Uterus (tissue), 2 donors: ENCODE measurements around the gene MAPK8IP1.

Source experiments
- POLR2A ChIP-seq, 2 donors: fragments of 450-650 bp; IDR thresholded peaks; one replicate each; pipeline ENCODE4 v1.6.1; 2016; ENCODE audit warnings: antibody characterized with exemption in 2 of 2, mild to moderate bottlenecking in 1 of 2, moderate library complexity in 1 of 2
- TF ChIP-seq, protein P1 (sequence below), 4 experiments: fragments of 200-600 bp in 2 of 4; fragments of 450-650 bp in 2 of 4; sonication (generic) in 2 of 4; IDR thresholded peaks; one replicate each; pipeline ENCODE4 v1.5.1; 2016 to 2019; ENCODE audit warnings: antibody characterized with exemption in 4 of 4, mild to moderate bottlenecking in 2 of 4, moderate library complexity in 1 of 4

DNA sequence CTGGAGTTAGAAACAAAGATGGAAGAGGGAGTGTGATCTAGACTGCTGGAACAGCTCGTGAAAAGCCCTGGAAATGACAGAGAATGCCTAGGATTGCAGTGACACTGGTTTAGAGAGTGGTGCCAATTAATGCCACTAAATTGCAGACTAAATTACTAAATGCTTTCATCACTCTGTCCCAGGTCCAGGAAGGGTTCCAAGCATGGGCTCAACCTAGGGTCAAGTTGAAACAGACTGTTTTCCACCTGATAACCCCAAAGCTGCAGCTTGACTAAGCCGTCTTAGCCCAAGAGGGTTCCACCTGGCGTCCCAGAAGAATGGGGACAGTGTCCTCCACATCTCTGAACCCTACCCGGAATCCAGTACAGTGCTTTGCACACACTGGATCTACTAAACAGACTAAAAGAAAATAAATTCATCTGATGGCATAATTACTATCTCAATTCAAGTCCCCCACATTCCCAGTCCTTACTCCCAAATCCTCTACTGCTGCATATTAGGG lies 39.2 kb upstream of the MAPK8IP1 start:
- TF ChIP-seq, protein P1, sequence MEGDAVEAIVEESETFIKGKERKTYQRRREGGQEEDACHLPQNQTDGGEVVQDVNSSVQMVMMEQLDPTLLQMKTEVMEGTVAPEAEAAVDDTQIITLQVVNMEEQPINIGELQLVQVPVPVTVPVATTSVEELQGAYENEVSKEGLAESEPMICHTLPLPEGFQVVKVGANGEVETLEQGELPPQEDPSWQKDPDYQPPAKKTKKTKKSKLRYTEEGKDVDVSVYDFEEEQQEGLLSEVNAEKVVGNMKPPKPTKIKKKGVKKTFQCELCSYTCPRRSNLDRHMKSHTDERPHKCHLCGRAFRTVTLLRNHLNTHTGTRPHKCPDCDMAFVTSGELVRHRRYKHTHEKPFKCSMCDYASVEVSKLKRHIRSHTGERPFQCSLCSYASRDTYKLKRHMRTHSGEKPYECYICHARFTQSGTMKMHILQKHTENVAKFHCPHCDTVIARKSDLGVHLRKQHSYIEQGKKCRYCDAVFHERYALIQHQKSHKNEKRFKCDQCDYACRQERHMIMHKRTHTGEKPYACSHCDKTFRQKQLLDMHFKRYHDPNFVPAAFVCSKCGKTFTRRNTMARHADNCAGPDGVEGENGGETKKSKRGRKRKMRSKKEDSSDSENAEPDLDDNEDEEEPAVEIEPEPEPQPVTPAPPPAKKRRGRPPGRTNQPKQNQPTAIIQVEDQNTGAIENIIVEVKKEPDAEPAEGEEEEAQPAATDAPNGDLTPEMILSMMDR (IDR thresholded peaks at IDR 0.05): no peak
- TF ChIP-seq POLR2A (IDR thresholded peaks at IDR 0.05): no peak
